Spleen (tissue), 7 donors: ENCODE data around the gene ACAT2.

Experiments used
- POLR2A ChIP-seq, 3 donors: fragments of 450-650 bp; IDR thresholded peaks; one replicate each; pipeline ENCODE4 v1.5.1; 2017; ENCODE audit warnings: antibody characterized with exemption in 3 of 3, mild to moderate bottlenecking in 1 of 3
- POLR2AphosphoS5 ChIP-seq, 3 donors: sonication (generic); formaldehyde crosslinking; IDR thresholded peaks; one replicate each; pipeline ENCODE4 v1.5.1; 2017; ENCODE audit warnings: antibody characterized with exemption in 3 of 3
- TF ChIP-seq, protein P1 (sequence below), 11 experiments: fragments of 200-600 bp in 7 of 11; fragments of 450-650 bp in 4 of 11; sonication (generic) in 4 of 11; IDR thresholded peaks in 8 of 11; conservative IDR thresholded peaks in 3 of 11; 1 replicate in 7 of 11; 2 replicates in 4 of 11; pipeline versions ENCODE4 v1.4.0 to v1.8.0; 2016 to 2021; ENCODE audit warnings: antibody characterized with exemption in 11 of 11, inconsistent platforms in 4 of 11, mild to moderate bottlenecking in 1 of 11
- donor health status: DM: no; HTN: no; CAD: no; lungs with moderate emphysema.
- donor health status: DM: no; HTN: no; CAD: no.
- donor health status: DM: no; HTN: no; CAD: no.

DNA sequence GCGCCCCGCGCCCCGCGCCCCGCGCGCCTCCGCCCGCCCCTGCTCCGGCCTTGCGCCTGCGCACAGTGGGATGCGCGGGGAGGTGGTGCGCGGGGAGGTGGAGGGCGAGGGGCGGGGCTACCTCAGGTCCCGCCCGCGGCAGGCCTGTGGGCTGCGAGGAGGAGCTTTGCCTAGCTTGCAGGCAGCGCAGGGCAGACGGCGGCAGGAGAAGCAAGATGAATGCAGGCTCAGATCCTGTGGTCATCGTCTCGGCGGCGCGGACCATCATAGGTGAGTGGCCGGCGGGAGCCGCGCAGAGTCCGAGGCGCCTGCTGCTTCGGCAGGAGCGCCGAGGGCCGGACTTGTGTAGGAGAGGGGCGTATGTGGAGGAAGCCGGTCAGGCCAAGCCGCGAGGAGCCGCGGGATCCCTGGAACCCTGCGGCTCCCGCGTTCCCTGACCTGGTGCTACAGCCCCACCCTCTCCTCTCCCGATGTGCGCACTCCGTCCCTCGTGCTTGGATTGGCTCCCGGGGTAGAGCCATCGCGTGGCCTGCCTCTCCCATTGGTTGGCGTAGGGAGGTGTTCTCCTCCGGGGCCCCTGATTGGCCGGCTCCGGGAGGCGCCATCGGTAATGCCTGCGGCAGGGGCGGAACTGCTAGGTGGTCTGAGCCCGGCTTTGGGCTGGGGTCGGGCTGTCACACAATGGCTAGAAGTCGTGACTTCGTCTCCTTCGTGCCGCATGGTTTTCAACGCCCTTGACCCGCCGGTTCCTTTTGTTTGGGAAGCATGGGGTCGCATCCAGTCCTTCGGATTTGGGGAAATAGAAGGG is at the start of gene ACAT2:
- TF ChIP-seq, protein P1, sequence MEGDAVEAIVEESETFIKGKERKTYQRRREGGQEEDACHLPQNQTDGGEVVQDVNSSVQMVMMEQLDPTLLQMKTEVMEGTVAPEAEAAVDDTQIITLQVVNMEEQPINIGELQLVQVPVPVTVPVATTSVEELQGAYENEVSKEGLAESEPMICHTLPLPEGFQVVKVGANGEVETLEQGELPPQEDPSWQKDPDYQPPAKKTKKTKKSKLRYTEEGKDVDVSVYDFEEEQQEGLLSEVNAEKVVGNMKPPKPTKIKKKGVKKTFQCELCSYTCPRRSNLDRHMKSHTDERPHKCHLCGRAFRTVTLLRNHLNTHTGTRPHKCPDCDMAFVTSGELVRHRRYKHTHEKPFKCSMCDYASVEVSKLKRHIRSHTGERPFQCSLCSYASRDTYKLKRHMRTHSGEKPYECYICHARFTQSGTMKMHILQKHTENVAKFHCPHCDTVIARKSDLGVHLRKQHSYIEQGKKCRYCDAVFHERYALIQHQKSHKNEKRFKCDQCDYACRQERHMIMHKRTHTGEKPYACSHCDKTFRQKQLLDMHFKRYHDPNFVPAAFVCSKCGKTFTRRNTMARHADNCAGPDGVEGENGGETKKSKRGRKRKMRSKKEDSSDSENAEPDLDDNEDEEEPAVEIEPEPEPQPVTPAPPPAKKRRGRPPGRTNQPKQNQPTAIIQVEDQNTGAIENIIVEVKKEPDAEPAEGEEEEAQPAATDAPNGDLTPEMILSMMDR (IDR thresholded peaks at IDR 0.05 in 8 of 11, conservative IDR thresholded peaks at IDR 0.05 in 3 of 11), result peak in 7 of 11 experiments; percentile 27 to 57 (median 40)
- TF ChIP-seq POLR2A (IDR thresholded peaks at IDR 0.05) (no peak), POLR2AphosphoS5 (IDR thresholded peaks at IDR 0.05) (peak; percentile 78 to 87 (median 87))
